HCT116 (cell line): ENCODE measurements around the gene FZR1. TPM values are rescaled to one million over a fixed set of nuclear protein-coding genes. Genes with fewer than 3 reads are reported as not detected.
A peak's percentile ranks its signal among the peaks of the same experiment; 100 is the strongest.

Experiments used
- ATAC-seq: fragments of 200-7000 bp; cut with Tn5 transposase; 2 replicates; pipeline ENCODE4 v1.9.1; 2020; ENCODE audit warnings: mild to moderate bottlenecking, moderate library complexity
- BruUV-seq: library from RNA; stranded (reverse); fragments of 400-500 nt; replicated peaks from 2 replicates; lab custom pipeline; 2021; lab: Mats Ljungman, UMichigan
- CTCF ChIA-PET: fragments of 300-600 bp; sonication (Branson Sonifier 250); formaldehyde crosslinking; loops from one replicate; lab custom pipeline; 2021; ENCODE audit warnings: antibody characterized with exemption; lab: Charles Lee
- POLR2A ChIA-PET: fragments of 300-600, 350-600 bp; sonication (Branson Sonifier 250); formaldehyde crosslinking; loops from one replicate; lab custom pipeline; 2021; ENCODE audit warnings: antibody characterized with exemption; lab: Charles Lee
- RAD21 ChIA-PET, 2 experiments: fragments of 300-600 bp; sonication (Branson Sonifier 250); formaldehyde crosslinking; loops; one replicate each; lab custom pipeline; 2023; ENCODE audit warnings: low total read pairs in 2 of 2; ENCODE audit not compliant: uncharacterized antibody in 2 of 2, unreplicated experiment in 2 of 2, low non-redundant PET in 1 of 2; lab: Charles Lee
- DNase-seq: peaks from one replicate; pipeline ENCODE4 v3.0.0-alpha.2; 2010; ENCODE audit warnings: low read depth, low spot score
- H2AFZ ChIP-seq: fragments of 200-600 bp; shearing (Covaris generic), sonication (generic); 2 replicates; pipeline ENCODE4 v1.6.1; 2017; ENCODE audit warnings: low read depth, mixed run types, mixed read lengths, antibody characterized with exemption, low read length; ENCODE audit not compliant: poor library complexity, severe bottlenecking
- H3K27ac ChIP-seq: 2 replicates; pipeline ENCODE4 v1.5.1; 2012; ENCODE audit warnings: low read depth, low read length
- H3K27me3 ChIP-seq: fragments of 200-600 bp; sonication (generic); 2 replicates; pipeline ENCODE4 v1.6.1; 2016; ENCODE audit warnings: mixed run types, low read length, mixed read lengths; ENCODE audit not compliant: insufficient read depth
- H3K36me3 ChIP-seq, 2 experiments: fragments of 200-500 bp in 1 of 2; fragments of 200-600 bp in 1 of 2; sonication (Bioruptor generic) in 1 of 2; sonication (generic) in 1 of 2; 2 replicates each; pipeline versions ENCODE4 v1.5.1 to v1.6.1; 2014 to 2016; ENCODE audit warnings: low read length in 2 of 2, inconsistent platforms in 1 of 2, mixed read lengths in 1 of 2, mixed run types in 1 of 2; ENCODE audit not compliant: insufficient read depth in 2 of 2, control insufficient read depth in 1 of 2
- H3K4me1 ChIP-seq, 2 experiments: fragments of 200-600 bp in 1 of 2; sonication (generic) in 1 of 2; 2 replicates each; pipeline versions ENCODE4 v1.5.1 to v1.6.1; 2012 to 2017; ENCODE audit warnings: low read length in 2 of 2, inconsistent platforms in 1 of 2, mild to moderate bottlenecking in 1 of 2, mixed read lengths in 1 of 2, mixed run types in 1 of 2, moderate library complexity in 1 of 2; ENCODE audit not compliant: insufficient read depth in 2 of 2, control insufficient read depth in 1 of 2
- H3K4me2 ChIP-seq: fragments of 200-600 bp; sonication (generic); 2 replicates; pipeline ENCODE4 v1.6.1; 2017; ENCODE audit warnings: mixed run types, low read length, mixed read lengths
- H3K4me3 ChIP-seq, 2 experiments: fragments of 200-600 bp in 1 of 2; sonication (generic) in 1 of 2; replicated peaks in 1 of 2; 2 replicates each; pipeline ENCODE4 v1.5.1; 2011 to 2016; ENCODE audit warnings: low read length in 2 of 2, control low read depth in 1 of 2, low read depth in 1 of 2, mild to moderate bottlenecking in 1 of 2, mixed read lengths in 1 of 2, mixed run types in 1 of 2
- H3K79me2 ChIP-seq: fragments of 200-600 bp; sonication (generic); 2 replicates; pipeline ENCODE4 v1.6.1; 2017; ENCODE audit warnings: mild to moderate bottlenecking, mixed run types, low read length, moderate library complexity, mixed read lengths; ENCODE audit not compliant: insufficient read depth
- H3K9ac ChIP-seq: fragments of 200-600 bp; sonication (generic); 2 replicates; pipeline ENCODE4 v1.6.1; 2016; ENCODE audit warnings: low read length, mixed read lengths
- H3K9me2 ChIP-seq: fragments of 200-600 bp; sonication (generic), shearing (Covaris generic); 2 replicates; pipeline ENCODE4 v1.6.1; 2017; ENCODE audit warnings: mixed run types, mild to moderate bottlenecking, moderate library complexity; ENCODE audit not compliant: insufficient read depth
- H3K9me3 ChIP-seq, 2 experiments: fragments of 200-500 bp in 1 of 2; fragments of 200-600 bp in 1 of 2; sonication (Bioruptor generic) in 1 of 2; sonication (generic) in 1 of 2; 2 replicates each; pipeline ENCODE4 v1.6.1; 2014 to 2017; ENCODE audit warnings: low read length in 2 of 2, mixed read lengths in 2 of 2, inconsistent platforms in 1 of 2, low read depth in 1 of 2, mild to moderate bottlenecking in 1 of 2, mixed run types in 1 of 2, moderate library complexity in 1 of 2; ENCODE audit not compliant: control insufficient read depth in 1 of 2, insufficient read depth in 1 of 2
- H4K20me1 ChIP-seq: fragments of 200-600 bp; sonication (generic), shearing (Covaris generic); 2 replicates; pipeline ENCODE4 v1.6.1; 2017; ENCODE audit warnings: mixed run types, mild to moderate bottlenecking, moderate library complexity; ENCODE audit not compliant: insufficient read depth
- CTCF ChIP-seq, 3 experiments: fragments of 200-600 bp in 1 of 3; sonication (generic) in 1 of 3; IDR thresholded peaks in 2 of 3; conservative IDR thresholded peaks in 1 of 3; 2 replicates each; pipeline ENCODE4 v1.5.1; 2012 to 2017; ENCODE audit warnings: low read depth in 2 of 3, low read length in 2 of 3, antibody characterized with exemption in 1 of 3, borderline replicate concordance in 1 of 3, control low read depth in 1 of 3, mild to moderate bottlenecking in 1 of 3, mixed read lengths in 1 of 3, mixed run types in 1 of 3, moderate library complexity in 1 of 3; ENCODE audit not compliant: insufficient read depth in 1 of 3
- ZFX ChIP-seq: fragments of 450-650 bp; IDR thresholded peaks from 2 replicates; pipeline ENCODE4 v1.6.1; 2017
- ZNF274 ChIP-seq: fragments of 200-500 bp; sonication (Bioruptor generic); IDR thresholded peaks from 2 replicates; pipeline ENCODE4 v1.6.1; 2014; ENCODE audit warnings: mild to moderate bottlenecking, low read depth, low read length, inconsistent platforms
- intact Hi-C: fragments of 100-400 bp; cut with micrococcal nuclease; formaldehyde crosslinking; loops from 2 replicates; pipeline ENCODE4 v1.10.0; 2022
- total RNA-seq: library from RNA; stranded (reverse); gene quantifications from one replicate; pipeline ENCODE4 v1.2.1, GENCODE V29; 2021; ENCODE audit not compliant: unreplicated experiment

Gene FZR1
- total RNA-seq, 1 experiment from 2014 or later = 60.3 TPM

- Histone ChIP-seq H3K9ac (peak overlapping the region; percentile 95), H3K9me2 (no peaks in the 10 kb centered on the region)
- CTCF ChIA-PET = interaction anchor here (1.3 kb wide), 1 partner anchor 12 kb away, joined by 3 read pairs; no protein-coding TSS in a partner anchor
- intact Hi-C loops = no loop called here
- TF ChIP-seq ZFX (peak; percentile 66; the same call in 1 of the 2 replicates), CTCF (IDR thresholded peaks at IDR 0.05 in 2 of 3, conservative IDR thresholded peaks at IDR 0.05 in 1 of 3; ENCODE audit: borderline replicate concordance in 1 of 3, insufficient read depth in 1 of 3, low read depth in 2 of 3, low read length in 2 of 3) (0 out of 6 replicates have a peak, but pooled peaks of 1 of the 3 experiments have one; percentile 12), ZNF274 (no peak)
- TF ChIP-seq, all 23 proteins: peak for 2
- no TSS peak for BruUV-seq
- H3K9me3 ChIP-seq = no peaks in the 10 kb centered on the region
- H3K27me3 ChIP-seq = no peaks in the 10 kb centered on the region
- H3K4me2 ChIP-seq = peak overlapping the region; percentile 97
- H3K36me3 ChIP-seq = peaks cover 0 to 11% of the 10 kb centered on the region in 2 experiments; a peak in 1 of 4 replicates
- DNase-seq (no peak), ATAC-seq (peak; percentile 31)
- H3K27ac ChIP-seq = peak overlapping the region; percentile 95
- POLR2A ChIA-PET = interaction anchor here (1.4 kb wide), 1 partner anchor 21 kb away, joined by 3 read pairs; no protein-coding TSS in a partner anchor
- H3K4me1 ChIP-seq = peaks cover 22 to 60% of the 10 kb centered on the region in 2 experiments
- peaks cover 47% of the 10 kb centered on the region for H3K79me2 ChIP-seq
- no peak overlapping the region for H2AFZ ChIP-seq
- RAD21 ChIA-PET = no interaction called here
- H3K4me3 ChIP-seq = peak overlapping the region; percentile 95 to 99
- H4K20me1 ChIP-seq = peaks cover 8% of the 10 kb centered on the region; the same call in 1 of the 2 replicates
Observed at GRCh38 chr19:3556978-3557460, 50.9 kb downstream of the FZR1 start.
